Stimulated activated CD4-positive, alpha-beta T cell treated with anti-CD3 and anti-CD28 coated beads, TNF-alpha, amount 100 ng/mL, for 24 hours (primary cell): ENCODE measurements around the gene ATP10D.
"Not testable (repeated sequence)": the region's sequence is repeated elsewhere in the genome, so short reads cannot be mapped to it uniquely, and the experiment has no call there.

ENCODE experiments used
- DNase-seq, 3 experiments: peaks; one replicate each; pipeline ENCODE4 v3.0.0-alpha.2; 2020; ENCODE audit warnings: low read depth in 3 of 3

Gene ATP10D

DNA sequence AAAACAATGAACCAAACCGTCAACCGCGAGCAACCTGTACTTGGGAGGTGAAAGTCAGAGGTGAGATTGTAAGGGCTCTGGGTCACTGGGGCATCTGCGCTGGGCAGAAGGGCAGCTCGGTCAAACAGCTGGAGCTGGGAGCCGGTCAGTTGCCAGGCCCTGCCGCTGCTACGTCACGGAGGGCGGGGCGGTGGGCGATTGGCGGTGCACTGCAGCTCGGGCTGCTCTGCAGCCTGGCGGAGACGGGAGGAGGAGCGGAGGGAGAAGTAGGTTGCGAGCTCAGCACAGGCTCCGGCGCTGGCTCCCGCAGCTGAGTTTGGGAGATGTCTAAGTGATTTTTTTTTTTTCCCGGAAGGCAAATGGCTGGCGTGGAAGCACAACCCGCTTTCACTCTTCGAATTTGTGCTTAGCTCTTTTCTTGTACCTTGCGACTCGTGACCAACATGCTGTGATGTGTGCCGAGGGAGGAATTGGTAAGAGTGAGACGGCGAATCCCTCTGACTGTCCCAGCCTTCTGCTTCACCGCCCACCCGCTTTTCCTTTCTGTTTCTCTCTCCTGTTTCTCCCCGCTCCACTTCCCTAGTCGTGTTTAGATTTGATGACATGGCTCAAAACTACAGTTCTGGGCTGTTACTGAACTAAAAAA, at the start of gene ATP10D:
ATP10D (plus strand) TSS at position 229 of the 646 bp plus-strand sequence. CDS start 27,266 bp downstream, outside the sequence.
- peak; percentile 52 to 73 (median 55) for DNase-seq

DNA sequence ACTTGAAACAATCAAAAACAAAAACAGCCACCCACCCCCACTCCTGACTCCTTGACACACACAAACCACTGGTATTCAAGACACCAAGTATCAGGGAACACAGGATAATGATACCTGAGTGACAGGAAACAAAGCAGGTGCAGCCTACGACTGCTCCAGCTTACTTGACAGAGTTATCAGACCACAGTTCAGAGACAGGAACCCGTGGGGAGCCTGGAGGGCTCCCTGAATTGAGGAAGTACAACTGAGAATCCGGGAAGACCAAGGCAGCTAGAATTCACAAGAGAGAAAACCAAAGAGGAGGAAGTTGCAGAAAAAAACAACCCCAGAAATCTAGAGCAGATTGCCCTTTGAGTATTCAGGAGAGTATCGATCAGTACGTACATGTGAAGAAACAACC, 42.1 kb upstream of the ATP10D start:
- no peak for DNase-seq

DNA sequence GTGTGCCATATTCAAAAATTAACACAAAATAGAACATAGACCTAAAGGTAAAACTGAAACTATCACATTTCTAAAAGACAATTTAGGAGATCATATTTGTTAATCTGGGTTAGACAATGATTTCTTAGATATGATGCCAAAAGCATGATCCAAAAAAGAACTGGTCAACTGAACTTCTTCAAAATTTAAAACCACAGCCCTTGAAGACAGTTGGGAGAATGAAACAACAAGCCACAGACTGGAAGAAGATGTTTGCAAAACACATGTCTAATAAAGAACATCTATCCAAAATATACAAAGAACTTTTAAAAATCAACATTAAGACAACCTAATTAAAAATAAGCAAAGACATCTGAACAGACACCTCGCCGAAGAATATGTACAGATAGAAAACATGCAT, 41.0 kb upstream of the ATP10D start:
- DNase-seq: no peak

DNA sequence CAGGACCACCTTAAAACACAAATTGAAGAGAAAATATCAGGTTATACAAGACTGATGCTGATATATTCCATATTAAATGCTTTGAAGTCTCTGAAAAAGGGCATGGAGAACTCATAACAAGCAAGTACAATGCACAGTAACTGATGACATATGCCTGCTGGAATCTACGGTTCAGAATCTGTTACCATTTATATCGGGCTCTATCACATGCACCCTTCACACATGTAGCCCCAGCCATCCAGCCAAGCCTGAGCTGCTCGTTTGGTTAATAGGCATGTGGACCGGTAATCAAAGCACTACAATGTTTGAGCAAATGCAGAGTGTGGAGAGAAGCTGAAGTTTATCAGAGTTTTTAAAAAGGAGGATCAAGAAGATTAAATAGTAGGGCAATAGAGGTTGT, 33.4 kb upstream of the ATP10D start:
- DNase-seq: no peak

DNA sequence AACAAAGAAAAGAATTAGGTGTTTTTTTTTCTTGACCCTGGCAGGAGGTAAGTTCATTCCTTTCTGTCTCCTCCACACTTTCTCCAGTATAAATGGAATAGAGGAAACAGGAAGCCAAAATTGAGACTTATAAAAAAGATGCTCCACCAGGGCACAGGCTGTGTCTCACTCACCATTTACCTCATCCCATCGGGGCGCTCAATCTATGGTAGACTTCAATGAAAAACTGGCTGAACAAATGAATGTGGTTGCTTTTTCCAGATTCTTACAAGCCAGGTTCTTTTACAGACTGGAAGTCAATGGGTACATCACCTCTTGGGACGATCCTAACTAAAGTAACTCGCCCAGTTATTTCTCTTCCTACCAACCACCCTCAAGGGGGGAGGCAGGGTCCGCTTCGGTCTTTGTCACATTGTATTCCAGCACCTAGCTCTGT, 22.3 kb upstream of the ATP10D start:
- DNase-seq: no peak

DNA sequence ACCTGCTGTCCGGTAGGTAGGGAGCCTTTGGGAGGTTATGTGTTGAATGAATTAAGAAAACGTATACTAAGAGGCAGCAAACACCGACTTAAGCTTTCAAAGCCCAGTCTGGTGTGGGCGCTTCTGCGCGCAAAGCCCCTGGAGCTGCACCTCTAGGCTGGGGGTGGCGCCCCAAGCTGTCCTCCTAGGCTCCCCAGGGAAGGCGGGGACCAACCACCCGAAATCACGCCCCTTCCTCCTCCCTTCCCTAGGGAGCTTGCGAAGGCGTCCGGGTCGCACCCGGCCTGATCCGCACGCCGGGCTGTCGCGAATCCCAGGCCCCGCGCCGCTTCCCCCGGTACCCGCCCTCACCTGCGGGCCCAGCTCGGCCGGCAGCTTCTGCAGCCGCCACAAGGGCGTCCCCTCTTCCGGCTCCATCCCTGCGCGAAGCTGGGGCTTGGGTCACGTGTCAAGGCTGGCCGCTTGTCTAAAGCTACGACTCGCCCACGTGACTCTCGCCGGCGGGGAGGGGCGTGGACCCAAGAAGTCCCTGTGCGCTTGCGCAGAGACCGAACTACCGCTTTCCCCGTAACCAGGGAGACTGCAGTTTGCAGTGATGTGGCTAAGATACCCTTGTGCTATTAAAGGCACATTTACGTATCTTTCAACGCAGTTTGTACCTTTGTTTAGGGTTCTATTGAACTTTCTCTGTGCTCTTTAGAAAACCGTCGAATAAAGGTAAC, 21.7 kb upstream of the ATP10D start, which contains the start of gene COMMD8:
COMMD8 (minus strand) TSS at position 468 of the 722 bp plus-strand sequence; CDS start at position 417, 51 bp downstream.
- DNase-seq: peak; percentile 96 to 97 (median 97)

DNA sequence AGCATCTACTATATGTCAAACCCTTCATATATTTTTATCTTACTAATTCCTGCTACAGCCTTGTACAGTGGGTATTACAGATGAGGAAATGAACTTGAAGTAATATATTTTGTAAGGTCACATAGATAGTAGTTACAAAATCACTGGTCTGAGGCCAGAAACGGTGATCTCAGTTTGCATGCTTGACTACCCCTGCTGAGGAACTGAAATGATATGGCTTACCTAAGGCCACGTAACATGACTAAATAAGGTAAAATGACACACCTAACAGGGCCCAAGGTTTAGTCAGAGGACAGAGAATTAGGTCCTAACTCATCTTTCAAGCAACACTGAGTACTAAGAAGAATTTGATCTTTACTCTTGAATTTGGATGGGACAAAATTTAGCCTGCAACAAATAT, 20.1 kb upstream of the ATP10D start:
- DNase-seq: no peak

DNA sequence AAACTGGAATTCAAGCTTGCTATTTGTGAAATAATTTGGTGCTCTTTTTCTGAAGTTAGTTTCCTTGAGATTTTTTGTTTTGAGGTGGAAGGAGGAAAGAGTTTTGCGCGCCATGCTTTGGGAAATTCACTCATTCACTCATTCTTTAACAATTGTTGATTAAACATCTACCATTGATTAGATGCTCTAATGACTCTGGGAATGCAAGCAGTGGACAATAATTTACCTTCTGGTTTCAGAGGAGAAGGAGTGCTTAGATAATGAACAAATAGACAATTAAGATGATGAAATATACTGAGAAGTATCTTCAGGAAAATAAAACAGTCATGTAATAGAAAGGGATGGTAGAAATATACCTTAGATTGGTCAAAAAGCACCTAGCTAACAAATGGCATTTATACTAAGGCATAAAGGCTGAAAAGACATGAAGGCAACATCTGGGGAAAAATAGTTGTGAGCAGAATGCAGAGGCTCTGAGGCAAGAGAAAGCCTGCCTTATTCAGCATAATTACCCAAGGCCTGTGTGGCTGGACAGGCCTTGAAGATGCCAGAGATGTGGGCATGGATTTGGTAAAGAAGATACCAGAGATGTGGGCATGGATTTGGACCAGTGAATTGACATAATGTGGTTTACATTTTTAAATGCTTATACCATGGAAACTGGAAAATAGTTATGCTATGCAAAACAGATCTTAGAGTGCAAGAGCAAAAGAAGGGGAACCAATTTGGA, 18.9 kb upstream of the ATP10D start:
- DNase-seq: no peak

DNA sequence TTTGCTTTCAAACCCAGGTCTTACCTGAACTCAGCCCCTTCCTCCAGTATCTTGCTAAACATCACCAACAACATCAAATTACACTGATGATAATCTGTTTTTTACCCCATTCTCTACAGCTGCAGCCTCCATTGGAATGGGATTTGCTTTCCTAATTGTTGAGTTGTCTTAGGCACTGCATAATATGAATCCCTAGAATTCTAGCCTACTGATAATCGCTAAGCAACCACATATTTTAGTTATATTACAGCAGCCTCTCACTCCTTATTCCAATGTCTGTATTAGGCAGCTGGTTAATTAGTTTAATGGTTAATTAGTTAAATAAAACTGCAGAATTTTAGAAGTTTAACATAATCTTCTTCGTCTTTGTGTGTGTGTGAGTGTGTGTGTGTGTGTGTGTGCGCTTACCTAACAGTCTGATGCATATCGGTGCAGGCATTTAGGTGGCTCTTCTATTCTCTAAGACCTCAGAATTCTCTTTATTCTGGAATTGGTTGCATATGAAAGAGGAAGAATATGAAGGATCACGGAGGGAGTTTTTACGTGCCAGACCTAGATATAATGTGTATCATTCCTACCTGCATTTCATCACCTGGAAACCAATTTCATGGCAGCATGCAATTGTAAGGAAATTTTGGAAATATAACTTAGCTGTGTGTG, 16.2 kb upstream of the ATP10D start:
- no peak for DNase-seq

DNA sequence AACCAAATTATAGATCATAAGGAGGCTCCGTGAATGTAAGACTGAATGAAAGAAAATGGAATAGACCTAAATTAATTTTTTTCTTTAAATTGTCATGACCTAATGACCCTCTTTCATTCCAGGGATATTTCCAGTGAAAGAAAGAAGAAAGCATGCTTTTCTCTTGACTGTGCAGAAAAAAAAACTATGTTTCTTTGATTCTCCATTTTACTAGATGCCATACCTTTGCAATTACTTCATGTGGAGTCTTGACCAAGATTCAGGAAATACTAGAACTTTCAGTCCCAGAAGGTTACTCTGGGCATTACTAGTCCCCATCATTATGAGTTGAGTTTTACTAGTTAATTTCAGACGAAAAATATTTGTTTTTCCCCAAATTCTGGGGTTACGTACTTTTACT, 15.1 kb upstream of the ATP10D start:
- no peak for DNase-seq

DNA sequence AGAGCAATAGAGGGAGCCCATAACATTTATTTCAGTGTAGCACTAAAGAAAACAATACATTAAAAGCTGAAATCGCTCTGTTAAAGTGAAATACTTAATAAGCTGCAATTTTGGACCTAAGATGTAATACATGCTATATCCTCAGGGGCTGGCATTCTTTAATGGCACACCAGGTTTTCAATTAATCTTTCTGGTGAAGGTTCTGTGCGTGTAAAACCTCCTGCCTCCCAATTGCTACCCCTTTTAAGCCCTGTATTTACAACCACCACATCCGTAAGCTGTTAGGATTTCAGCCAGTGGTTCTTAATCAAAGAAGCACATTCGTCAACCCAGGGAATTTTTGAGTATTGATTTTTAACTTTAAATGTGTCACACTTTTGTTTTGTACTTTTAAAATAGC, 14.0 kb upstream of the ATP10D start:
- DNase-seq: no peak

DNA sequence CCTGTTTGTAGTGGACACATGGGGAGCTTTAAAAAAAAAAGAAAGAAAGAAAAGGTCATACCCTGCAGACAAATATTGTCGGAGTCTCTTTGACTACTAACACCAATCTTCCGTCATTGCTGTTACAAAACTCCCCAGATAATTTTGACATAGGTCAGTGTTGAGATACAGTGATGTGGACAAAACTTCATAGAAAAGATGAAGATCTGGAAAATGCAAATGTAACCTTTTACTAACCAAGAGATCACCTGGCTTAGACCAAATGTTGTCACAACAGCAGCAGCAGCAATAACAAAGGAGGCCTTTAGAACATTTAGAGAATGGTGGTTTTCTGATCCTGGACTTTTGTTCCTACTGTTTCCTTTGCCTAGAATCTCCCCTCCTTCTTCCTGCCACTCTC, 13.5 kb upstream of the ATP10D start:
- no peak for DNase-seq

DNA sequence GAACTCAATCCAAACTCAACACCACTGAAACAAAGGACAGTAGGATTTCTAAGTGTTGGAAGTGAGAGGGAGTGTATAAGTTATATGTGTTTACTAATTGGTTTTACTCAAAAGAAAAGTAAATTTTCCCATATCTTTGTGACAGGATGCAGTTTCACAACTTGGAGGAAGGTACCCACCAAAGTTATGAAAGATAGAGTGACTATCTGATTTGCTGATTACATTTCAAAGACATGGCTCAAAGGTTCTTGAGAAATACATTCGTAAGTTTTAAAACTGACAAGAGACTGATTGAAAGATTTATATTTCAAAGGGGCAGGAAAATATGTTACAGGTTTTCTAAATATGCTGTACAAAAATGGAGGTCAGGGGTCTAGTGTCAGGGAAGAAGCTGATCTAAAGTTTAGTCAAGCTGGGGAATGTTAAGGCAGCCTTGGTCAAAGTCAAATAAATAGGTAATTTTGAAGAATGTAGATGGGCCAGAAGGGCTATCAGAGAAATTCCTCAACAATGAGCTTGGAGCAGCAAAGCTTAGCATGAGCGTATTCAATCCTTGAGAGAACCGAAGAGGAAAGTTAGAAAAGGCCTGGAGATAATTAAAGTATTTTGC, 11.8 kb upstream of the ATP10D start:
- DNase-seq: no peak

DNA sequence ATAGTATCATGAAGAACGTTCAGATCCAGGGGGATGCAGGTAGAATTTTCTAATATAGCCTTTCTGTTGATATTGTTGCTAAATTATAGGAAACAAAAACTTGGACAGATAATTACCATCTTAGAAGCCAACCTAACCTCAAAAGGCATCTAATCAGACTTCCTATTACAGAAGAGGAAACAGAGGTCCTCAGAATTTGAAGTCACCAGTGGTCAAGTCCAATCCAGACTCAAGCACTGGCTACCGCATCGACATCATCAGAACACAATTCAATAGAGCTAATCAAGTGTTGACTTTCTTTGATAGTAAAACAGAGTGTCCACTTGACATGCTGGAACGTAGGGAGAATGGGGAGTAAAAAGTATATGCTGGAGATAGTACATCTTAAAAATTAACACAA, 10.3 kb upstream of the ATP10D start:
- no peak for DNase-seq

DNA sequence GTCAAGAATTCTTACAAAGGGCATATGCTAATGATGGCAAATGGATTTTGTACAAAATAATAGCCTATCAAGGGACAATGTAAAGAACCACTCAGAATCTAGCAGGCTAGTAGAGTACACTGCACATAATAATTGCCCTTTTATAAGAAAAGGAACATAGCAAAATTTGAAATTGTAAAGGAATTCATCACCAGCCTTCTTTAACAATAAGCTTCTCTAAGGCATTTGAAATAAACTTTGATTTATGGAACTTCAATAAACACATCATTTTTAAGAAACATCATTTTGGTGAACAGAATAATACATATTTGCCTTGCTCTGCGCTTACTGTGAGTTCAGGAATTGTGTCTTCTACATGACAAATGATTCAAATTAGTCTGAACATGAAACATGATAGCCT, 9.7 kb upstream of the ATP10D start:
- DNase-seq: no peak

DNA sequence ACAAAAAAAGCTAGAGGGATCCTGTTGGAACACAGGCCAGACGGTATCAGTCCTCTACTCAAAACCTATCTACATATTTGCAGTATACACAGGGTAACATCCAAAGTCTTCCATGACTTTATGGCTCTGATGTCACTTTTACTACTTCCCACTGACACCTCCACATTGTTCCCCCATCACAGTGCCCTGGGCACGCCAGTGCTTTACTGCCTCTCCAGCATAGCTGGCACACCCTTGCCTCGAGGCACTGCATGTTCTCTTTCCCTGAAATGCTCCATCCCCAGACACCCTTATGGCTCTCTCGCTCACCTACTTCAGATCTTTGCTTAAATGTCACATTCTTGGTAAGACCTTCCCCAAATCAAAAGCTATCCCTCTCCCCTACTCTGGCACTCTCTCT, 6.3 kb upstream of the ATP10D start:
- DNase-seq: no peak

DNA sequence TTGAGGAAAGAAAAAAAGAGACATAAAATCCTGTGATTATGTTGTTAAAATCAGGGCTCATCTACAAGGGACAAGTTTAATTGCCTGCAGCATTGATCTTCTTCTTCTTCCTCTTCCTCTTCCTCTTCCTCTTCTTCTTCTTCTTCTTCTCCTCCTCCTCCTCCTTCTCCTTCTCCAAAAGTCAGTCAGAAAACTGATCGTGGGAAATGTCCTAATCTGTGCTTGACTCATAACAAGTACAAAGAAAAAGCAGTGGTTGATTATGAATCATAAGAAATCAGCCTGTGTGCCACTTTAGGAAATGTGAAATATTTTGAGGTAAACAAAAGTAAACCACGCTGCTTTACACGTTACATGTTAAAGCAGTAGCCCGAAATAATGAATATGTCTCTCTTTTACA, 2.7 kb upstream of the ATP10D start:
- DNase-seq: no peak

DNA sequence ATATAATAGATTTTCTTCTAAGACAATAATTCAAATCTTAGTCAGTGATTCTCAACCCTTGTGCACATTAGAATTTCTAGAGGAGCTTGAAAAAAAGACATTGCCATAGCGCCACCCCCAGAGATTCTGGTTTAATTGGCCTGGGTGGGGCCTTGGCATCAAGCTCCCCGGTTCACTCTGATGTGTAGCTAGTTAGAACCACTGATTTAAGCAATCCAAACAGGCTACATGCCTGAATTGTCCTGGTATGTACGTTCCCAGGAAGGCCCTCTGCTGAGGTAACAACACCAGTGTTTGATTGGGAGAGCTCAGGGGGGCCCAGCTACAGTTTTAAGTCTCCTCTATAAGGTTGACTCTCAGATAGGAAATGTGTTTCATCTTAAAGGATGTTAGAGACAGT, 1.3 kb upstream of the ATP10D start:
- DNase-seq: no peak

DNA sequence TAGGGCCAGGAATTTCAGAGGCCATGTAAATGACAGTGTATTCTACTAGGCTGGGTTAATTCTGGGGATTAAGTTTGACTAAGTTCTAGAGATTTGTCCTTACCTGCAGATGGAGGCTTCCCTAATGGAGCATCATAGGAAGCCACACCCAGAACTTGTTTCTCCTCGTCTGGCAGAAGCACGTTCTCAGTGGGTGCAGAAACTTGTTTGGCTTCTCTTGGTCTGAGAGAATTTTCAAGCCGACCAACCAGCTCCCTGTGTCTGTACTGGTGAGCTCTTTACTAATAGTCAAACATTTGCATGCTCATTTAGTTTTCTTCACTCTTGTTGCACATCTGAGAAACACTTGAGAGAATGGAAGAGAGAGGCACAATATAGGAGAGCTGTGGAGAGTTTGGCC, 907 bp upstream of the ATP10D start:
- DNase-seq: no peak

DNA sequence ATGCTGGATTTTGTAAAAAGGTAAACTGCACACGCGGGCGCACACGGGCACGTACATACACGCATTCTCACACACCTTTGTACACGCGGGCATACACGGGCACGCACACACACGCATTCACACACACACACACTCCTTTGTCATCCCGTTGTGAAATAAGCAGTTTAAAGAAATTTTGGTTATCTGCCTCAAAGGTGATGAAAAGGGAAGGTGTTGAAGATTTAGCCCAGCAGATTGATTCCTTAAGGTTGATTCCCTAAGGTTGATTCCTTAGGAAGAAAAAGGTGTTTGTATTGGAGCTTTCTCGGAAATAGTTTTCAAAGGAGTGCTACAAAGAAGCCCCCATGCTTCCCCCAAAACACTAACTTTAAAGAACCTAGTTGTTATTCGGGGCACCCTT, 693 bp downstream of the ATP10D start:
- DNase-seq: no peak

DNA sequence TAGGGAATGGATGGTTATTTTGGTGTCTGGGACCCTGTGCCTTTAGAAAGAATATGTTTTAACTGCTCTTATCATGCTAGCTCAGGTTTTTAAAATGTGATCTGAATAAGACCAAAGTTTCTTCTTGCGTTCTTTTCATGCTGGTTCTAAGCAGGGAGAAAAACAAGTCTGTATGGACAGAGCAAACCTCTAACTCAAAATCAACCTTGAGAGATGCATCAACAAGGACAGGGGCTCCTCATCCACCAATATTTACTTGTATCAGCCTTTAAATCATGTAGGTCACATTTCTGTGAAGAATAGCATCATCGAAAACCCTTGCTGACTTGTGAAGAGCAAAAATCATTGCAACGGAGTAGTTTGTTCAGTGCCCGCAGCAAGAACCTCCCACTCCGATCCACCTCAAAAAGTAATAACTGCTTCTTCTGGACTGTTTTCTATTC, 1.2 kb downstream of the ATP10D start:
- no peak for DNase-seq

DNA sequence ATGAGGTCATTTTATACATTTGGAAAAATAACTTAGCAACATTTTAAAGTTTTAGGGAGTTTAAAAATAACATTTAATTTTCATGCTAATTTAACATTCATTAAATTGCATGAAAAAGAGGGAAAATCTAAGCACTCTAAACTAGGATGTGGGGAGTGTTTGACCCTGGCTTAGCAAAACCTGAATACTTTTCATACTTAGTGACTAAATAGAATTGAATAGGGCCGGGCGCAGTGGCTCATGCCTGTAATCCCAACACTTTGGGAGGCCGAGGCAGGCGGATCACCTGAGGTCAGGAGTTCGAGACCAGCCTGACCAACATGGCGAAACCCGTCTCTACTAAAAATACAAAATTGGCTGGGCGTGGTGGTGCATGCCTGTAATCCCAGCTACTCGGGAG, 1.7 kb downstream of the ATP10D start:
- DNase-seq: not testable (repeated sequence)
